Omental fat pad (tissue), 4 donors: ENCODE results near the gene ZRANB3. TPM values are rescaled to one million over a fixed set of nuclear protein-coding genes. Genes with fewer than 3 reads are reported as not detected.
"Not testable (repeated sequence)": the region's sequence is repeated elsewhere in the genome, so short reads cannot be mapped to it uniquely, and the experiment has no call there.

Experiments
- ATAC-seq: fragments of 150-250 bp; one replicate; pipeline ENCODE4 v1.9.1; 2016; ENCODE audit warnings: mild to moderate bottlenecking, moderate library complexity; ENCODE audit not compliant: low FRiP score
- DNase-seq: peaks from one replicate; pipeline ENCODE4 v3.0.0-alpha.2; 2019; ENCODE audit warnings: low spot score
- total RNA-seq, 4 donors: library from RNA; depleted of rRNA; stranded (reverse); fragments of >200 nt; gene quantifications; one replicate each; pipeline ENCODE4 v1.1.0, GENCODE V29; 2016
- TF ChIP-seq, protein P1 (sequence below), 3 donors: fragments of 450-650 bp; IDR thresholded peaks; one replicate each; pipeline ENCODE4 v1.5.1; 2016 to 2017; ENCODE audit warnings: antibody characterized with exemption in 3 of 3, mild to moderate bottlenecking in 3 of 3, moderate library complexity in 2 of 3

ZRANB3 gene
- total RNA-seq, 4 donors from 2014 or later, result 3.3 to 4.0 (median 3.9) TPM

- TF ChIP-seq, protein P1, sequence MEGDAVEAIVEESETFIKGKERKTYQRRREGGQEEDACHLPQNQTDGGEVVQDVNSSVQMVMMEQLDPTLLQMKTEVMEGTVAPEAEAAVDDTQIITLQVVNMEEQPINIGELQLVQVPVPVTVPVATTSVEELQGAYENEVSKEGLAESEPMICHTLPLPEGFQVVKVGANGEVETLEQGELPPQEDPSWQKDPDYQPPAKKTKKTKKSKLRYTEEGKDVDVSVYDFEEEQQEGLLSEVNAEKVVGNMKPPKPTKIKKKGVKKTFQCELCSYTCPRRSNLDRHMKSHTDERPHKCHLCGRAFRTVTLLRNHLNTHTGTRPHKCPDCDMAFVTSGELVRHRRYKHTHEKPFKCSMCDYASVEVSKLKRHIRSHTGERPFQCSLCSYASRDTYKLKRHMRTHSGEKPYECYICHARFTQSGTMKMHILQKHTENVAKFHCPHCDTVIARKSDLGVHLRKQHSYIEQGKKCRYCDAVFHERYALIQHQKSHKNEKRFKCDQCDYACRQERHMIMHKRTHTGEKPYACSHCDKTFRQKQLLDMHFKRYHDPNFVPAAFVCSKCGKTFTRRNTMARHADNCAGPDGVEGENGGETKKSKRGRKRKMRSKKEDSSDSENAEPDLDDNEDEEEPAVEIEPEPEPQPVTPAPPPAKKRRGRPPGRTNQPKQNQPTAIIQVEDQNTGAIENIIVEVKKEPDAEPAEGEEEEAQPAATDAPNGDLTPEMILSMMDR (IDR thresholded peaks at IDR 0.05), result no peak
- ATAC-seq (no peak), DNase-seq (no peak)
These were observed 24.3 kb upstream of the ZRANB3 start for GRCh38 chr2:135555311-135555710.

DNA sequence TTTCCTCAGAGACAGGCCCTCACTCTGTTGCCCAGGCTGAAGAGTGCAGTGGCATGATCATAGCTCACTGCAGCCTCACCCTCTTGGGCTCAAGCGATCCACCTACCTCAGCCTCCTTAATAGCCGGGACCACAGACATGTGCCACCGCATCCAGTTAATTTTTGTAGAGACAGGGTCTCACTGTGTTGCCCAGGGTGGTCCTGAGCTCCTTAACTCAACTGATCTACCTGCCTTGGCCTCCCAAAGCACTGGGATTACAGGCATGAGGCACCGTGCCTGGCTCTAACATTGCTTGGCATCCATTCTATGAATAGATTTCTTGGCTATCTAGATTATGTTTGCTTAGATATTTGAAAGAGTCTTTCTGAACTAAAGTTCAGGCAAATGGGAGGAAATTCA is 21.9 kb upstream of the ZRANB3 start:
- TF ChIP-seq, protein P1 (IDR thresholded peaks at IDR 0.05), result no peak
- ATAC-seq, result no peak
- DNase-seq, result no peak

- TF ChIP-seq, protein P1 (IDR thresholded peaks at IDR 0.05), result no peak
- ATAC-seq, result no peak
These were observed 20.3 kb upstream of the ZRANB3 start for GRCh38 chr2:135551356-135551755.

DNA sequence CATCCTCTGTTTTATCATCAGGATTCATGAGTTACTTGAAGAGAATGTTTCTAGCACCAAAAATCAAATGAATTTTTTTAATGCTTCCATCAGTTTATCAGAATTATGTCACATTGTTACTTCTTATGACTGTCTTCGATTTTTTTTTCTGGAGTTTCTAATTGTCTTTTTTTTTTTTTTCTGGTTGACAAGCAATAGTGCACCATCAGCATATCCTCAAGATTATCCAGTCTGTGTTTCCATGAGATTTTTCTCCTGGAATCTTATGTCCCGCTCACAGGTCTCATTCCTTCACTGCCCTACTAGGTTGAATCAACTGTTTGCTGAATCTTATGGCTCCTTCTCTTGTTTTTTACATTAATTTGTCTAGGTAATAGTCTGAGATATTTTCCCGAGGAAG is 16.3 kb upstream of the ZRANB3 start:
- TF ChIP-seq, protein P1 (IDR thresholded peaks at IDR 0.05), result no peak
- ATAC-seq (no peak), DNase-seq (no peak)

More at GRCh38 chr2:135551356-135551755, 20.3 kb upstream of the ZRANB3 start:
- DNase-seq, result no peak

- TF ChIP-seq, protein P1 (IDR thresholded peaks at IDR 0.05), result no peak
- ATAC-seq (no peak), DNase-seq (no peak)
These were observed 15.4 kb upstream of the ZRANB3 start for GRCh38 chr2:135546436-135546835.

DNA sequence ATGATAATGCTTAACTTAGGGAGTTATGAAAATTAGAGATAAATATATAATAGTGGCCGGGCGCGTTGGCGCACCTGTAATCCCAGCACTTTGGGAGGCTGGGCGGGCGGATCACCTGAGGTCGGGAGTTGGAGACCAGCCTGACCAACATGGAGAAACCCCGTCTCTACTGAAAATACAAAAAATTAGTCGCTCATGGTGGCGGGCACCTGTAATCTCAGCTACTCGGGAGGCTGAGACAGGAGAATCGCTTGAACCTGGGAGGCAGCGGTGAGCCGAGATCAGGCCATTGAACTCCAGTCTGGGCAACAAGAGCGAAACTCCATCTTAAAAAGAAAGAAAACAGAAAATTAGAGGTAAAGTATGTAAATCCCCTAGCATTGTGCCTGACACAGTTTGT is 2.5 kb upstream of the ZRANB3 start:
- ATAC-seq, DNase-seq: not testable (repeated sequence)

- ATAC-seq, result no peak
- TF ChIP-seq, protein P1 (IDR thresholded peaks at IDR 0.05), result no peak
- DNase-seq, result no peak
These were observed 1.6 kb upstream of the ZRANB3 start for GRCh38 chr2:135532581-135532980.
